Stimulated activated naive CD4-positive, alpha-beta T cell treated with Interleukin-2 at 50 U/mL for 16 hours (primary cell): ENCODE measurements around the gene TCEA2.
"Not testable (repeated sequence)": the region's sequence is repeated elsewhere in the genome, so short reads cannot be mapped to it uniquely, and the experiment has no call there.

Experiments
- DNase-seq: peaks from one replicate; lab custom pipeline; 2025; lab: John Stamatoyannopoulos, UW

TCEA2 gene

GRCh38 chr20:64108731-64109681, 46.0 kb downstream of the TCEA2 start:
- no peak for DNase-seq

GRCh38 chr20:64109831-64110391, 46.9 kb downstream of the TCEA2 start:
- no peak for DNase-seq

- DNase-seq, result no peak
Observed at GRCh38 chr20:64110411-64111068, 47.5 kb downstream of the TCEA2 start.

DNA sequence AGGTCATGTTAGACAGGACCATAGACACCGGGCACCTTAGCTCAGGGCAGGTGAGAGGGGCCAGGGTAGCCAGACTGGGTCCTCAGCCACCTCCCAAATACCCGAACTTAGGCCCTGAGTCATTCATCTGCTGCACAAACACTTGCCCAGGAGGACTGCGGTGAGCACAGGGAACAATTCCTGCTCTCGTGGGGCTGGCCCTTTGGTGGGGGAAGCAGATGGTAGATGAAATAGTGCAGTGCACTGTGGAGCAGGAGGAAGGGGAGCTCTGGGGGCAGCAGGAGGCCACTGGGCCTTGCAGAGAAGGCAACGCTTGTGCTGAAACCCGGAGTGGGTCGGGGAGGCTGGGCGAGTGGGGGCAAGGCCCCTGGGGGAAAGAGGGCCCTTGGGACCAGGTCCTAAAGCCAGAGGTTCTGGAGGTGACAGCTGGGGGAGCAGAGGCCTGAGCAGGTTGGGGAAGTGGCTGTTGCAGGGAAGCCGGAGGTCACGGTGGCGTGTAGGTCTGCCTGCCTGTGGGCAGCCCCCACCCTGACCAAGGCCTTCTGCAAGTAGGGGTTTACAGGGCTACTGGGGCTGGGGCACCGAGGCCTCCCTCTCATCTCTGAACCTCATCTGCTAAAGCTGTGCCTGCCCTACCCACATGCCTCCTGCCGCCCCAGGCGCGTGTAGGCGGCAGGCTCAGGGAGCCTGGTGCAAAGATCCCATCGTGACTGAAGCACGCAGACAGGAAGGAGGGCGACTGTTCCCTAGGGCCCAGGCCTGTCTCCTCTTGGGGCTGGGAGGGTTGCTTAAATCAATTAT, 49.0 kb downstream of the TCEA2 start:
- DNase-seq, result no peak

DNA sequence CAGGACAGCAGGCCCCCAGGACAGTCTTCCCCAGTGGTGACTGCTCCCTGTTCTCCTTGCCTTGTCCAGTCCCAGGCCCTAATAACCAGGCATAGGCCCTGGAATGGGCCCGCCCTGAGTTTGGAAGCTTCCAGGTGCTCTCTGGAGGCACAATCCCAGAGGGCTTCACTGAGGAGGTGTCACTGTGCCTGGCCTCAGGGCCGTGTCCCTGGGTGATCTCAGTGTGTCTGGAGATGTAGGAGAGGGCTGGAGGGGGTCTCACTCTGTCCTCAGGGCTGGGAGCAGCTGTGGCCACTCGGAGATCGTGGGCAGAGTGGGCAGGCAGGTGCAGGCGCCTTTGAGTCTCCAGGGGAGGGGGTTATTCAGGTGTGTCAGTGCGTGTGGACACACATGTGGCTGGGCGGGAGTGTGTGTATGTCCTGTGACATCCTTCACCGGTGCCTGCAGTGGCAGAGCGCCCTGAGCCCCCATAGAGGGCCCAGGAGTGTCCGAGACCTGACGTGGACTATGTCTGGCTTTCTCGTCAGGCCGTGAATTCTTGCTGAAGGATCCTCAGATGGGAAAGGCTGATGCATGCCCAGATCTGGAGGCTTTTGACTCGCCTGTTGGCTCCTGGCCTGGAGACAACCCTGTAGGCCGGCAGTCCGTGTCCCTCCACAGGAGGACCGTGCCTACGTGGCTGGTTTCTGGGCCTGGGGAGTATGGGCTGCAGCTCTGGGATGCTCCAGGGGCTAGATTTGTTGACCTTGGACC, 49.9 kb downstream of the TCEA2 start:
- DNase-seq, result no peak

- no peak for DNase-seq
Observed at GRCh38 chr20:64113444-64113775, 50.4 kb downstream of the TCEA2 start.

GRCh38 chr20:64113796-64114355, 50.9 kb downstream of the TCEA2 start:
- DNase-seq, result no peak

- DNase-seq, result no peak
Observed at GRCh38 chr20:64114356-64114971, 51.5 kb downstream of the TCEA2 start.

DNA sequence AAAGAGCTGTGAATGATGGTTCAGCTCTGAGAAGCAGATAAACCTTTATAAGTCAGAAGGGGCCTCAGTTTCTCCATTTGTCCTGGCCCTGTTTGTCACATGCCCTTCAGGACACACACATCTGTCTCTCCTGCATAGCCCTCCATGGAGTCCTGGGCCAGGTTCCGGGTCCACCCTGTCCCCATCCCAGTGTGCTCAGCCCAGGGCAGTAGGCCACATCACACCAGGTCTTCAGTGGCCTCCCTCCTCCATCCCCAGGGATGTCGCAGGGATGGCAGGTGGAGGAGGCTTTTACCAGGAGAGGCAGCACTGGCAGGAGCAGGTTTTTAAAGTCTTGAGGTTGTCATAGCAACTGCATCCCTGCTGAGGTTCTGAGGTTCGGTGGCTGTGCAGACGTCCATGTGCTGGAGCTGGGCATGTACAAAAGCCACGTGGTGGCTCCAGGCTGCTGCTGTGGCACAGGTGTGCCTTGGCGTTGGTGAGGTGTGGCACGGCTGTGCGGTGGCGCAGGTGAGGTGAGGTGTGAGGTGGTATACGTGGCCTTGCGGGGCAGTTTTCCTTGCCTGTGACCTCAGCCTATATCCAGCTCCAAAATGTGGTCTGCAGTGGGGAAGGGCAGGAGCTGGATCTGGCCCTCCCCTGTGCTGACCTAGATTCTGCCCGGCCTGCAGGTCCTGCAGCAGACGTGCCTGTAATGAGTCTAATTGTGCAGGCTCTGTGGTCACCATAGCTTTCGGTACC, 52.3 kb downstream of the TCEA2 start:
- DNase-seq, result no peak

GRCh38 chr20:64116016-64116415, 53.0 kb downstream of the TCEA2 start:
- no peak for DNase-seq

DNA sequence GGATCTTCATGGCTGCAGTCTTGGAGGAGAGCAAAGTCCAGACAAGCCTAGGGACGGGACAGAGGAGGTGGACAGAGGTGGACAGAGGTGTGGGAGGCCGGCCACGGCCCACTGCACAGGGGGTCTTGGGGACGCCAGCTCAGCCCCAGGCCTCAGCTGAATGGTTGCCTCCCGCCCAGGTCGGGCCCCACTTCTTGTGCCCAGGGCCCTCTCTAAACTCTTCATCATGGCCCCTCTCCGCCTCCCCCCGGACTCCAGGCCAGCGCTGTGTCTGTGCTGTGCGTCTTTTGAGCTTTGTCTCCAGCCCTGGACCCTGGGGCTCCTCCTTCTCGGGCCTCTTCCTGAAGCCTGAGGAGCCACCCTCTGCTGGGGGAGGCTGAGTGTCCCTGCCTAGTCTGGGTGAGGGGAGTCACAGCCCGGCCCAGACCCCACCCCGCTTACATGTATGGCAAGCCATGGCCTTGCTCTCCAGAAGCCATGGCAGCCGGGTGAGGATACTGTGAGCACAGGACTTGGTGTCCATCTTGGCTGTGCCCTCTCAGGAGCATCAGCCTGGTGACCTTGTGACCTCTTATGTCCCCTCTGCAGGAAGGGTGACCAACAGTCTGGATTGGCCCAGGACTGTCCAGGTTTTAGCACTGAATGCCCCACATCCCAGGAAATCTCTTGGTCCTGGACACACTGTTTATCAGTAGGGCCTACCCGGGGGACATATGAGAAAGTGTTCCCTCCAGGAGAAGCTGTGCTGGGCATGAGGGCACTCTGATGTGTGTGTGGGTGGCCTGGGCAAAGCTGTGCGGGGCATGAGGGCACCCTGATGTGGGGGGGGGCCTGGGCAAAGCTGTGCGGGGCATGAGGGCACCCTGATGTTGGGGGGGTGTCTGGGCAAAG, 53.8 kb downstream of the TCEA2 start:
- no peak for DNase-seq

DNA sequence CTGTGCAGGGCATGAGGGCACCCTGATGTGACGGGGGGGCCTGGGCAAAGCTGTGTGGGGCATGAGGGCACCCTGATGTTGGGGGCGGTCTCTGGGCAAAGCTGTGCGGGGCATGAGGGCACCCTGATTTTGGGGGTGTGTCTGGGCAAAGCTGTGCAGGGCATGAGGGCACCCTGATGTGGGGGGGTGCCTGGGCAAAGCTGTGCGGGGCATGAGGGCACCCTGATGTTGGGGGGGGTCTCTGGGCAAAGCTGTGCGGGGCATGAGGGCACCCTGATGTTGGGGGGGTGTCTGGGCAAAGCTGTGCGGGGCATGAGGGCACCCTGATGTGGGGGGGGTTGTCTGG, 54.4 kb downstream of the TCEA2 start:
- DNase-seq, result not testable (repeated sequence)

- DNase-seq, result no peak
Observed at GRCh38 chr20:64119301-64119680, 56.3 kb downstream of the TCEA2 start.

DNA sequence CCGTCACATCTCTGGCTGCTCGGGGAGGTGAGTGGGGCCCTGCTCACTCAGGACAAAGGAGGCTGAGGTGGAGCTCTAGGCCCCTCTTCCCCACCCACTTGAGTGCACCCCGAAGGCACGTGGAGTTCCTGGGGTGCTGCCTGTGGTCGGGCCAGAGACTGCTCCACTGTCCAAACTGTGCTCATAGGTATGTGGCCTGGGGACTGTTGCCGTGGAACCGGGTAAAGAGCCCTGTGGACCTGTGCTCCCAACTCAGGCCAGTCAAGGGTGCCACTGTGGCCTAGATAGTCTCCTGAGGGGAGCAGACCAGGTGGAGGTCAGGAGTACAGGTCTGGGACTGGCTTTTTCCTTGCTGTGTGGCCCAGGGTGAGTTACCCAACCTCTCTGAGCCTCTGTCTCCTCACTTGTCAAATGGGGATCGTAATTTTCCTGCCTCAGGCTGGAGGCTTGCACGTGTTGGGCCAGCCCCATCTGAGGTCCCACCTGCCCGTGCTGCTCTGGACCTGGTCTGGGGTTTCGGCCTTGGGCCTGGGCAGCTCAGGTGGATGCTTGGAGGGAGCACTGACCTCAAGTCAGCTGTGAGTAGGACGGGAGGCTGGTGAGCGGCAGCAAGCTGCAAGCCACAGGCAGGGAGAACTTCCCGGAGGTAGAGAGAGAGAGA, 56.8 kb downstream of the TCEA2 start:
- DNase-seq, result no peak

DNA sequence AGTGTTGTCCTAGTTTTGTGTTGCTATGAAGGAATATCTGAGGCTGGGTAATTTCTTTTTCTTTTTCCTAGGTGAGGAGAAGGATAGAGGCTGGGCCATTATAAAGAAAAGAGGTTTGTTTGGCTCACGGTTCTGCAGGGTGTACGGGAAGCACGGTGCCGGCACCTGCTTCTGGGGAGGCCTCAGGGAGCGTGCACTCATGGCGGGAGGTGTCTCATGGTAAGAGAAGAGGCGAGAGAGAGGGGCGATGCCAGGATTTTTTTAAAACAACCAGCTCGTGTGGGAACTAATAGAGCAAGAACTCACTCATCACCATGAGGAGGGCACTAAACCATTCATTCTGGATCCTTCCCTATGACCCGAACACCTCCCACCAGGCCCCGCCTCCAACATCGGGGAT, 58.6 kb downstream of the TCEA2 start:
- no peak for DNase-seq
